Suprapubic skin (tissue), 4 donors: ENCODE measurements around the gene DBN1. TPM values are rescaled to one million over a fixed set of nuclear protein-coding genes. Genes with fewer than 3 reads are reported as not detected.
A peak's percentile ranks its signal among the peaks of the same experiment; 100 is the strongest.

Experiments
- DNase-seq, 2 donors: peaks; one replicate each; pipeline ENCODE4 v3.0.0-alpha.2; 2019; ENCODE audit warnings: low spot score in 2 of 2
- H3K27ac ChIP-seq: fragments of 200-600 bp; sonication (generic); one replicate; pipeline ENCODE4 v1.5.1; 2019
- H3K27me3 ChIP-seq: fragments of 200-600 bp; sonication (generic); one replicate; pipeline ENCODE4 v1.5.1; 2019
- H3K36me3 ChIP-seq: fragments of 200-600 bp; sonication (generic); one replicate; pipeline ENCODE4 v1.5.1; 2019
- H3K4me1 ChIP-seq: fragments of 200-600 bp; sonication (generic); one replicate; pipeline ENCODE4 v1.5.1; 2019
- H3K4me3 ChIP-seq: fragments of 200-600 bp; sonication (generic); one replicate; pipeline ENCODE4 v1.5.1; 2019; ENCODE audit warnings: mild to moderate bottlenecking
- H3K9me3 ChIP-seq: fragments of 200-600 bp; sonication (generic); one replicate; pipeline ENCODE4 v1.5.1; 2019
- CTCF ChIP-seq, 2 donors: fragments of 200-600 bp in 1 of 2; fragments of 450-650 bp in 1 of 2; sonication (generic) in 1 of 2; IDR thresholded peaks; one replicate each; pipeline ENCODE4 v1.5.1; 2016 to 2019; ENCODE audit warnings: antibody characterized with exemption in 2 of 2, mild to moderate bottlenecking in 1 of 2, moderate library complexity in 1 of 2
- EP300 ChIP-seq: sonication (generic); formaldehyde crosslinking; IDR thresholded peaks from one replicate; pipeline ENCODE4 v1.6.1; 2017; ENCODE audit warnings: antibody characterized with exemption
- POLR2A ChIP-seq, 2 donors: fragments of 450-650 bp; IDR thresholded peaks; one replicate each; pipeline ENCODE4 v1.6.1; 2017; ENCODE audit warnings: antibody characterized with exemption in 2 of 2, mild to moderate bottlenecking in 2 of 2, moderate library complexity in 2 of 2
- POLR2AphosphoS5 ChIP-seq, 3 donors: sonication (generic); formaldehyde crosslinking; IDR thresholded peaks; one replicate each; pipeline ENCODE4 v1.6.1; 2017; ENCODE audit warnings: antibody characterized with exemption in 3 of 3
- WGBS: methylation state at CpG from one replicate; pipeline ENCODE4 v1.1.5; 2018; 5-methylcytosine and 5-hydroxymethylcytosine counted together
- total RNA-seq, 4 donors: library from RNA; depleted of rRNA; stranded (reverse); fragments of >200 nt; gene quantifications; one replicate each; pipeline ENCODE4 v1.1.0, GENCODE V29; 2016

The DBN1 gene
- total RNA-seq, 4 donors from 2014 or later: 13.1 to 43.4 (median 25.3) TPM

DNA sequence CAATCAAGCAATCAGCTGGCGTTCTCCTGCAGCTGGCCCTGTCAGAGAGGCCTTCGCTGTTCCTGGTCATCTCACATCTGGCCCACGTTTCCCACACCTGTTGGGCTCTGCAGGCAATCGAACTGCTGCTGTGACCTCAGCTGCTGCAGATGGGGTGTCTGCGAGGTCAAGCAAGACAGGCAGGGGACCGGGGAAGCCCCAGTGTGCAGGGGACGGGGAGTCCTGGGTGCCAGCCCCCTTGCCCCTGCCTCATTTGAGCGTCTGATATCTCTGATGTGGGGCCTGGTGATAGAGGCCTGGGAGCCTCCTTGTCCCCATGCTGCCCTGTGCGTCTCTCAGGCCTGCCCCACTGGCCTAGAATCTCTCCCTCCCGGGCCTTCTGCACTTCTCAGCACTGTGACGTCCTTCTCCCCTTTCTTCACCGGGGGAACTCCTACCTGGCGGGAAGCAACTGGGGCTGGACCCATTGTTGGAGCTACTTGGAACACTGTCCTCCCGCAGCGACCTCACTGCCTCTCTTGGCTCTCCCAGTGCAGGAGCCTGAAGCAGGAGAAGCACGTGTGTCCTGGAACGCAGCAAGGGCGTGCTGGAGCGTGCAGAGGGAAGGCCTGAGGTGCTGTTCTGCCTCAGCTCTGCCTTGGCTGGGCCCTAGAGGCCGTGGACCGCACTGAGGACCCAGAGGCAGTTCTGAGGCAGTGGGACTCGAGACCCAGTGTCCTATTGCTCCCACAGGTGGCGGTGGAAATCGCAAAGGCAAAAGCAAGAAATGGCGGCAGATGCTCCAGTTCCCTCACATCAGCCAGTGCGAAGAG lies 43.1 kb downstream of the DBN1 start:
- Histone ChIP-seq H3K4me3 (no peak overlapping the region), H3K27ac (peak overlapping the region; percentile 16), H3K27me3 (no peaks in the 10 kb centered on the region), H3K4me1 (peaks cover 81% of the 10 kb centered on the region), H3K36me3 (peaks cover 37% of the 10 kb centered on the region), H3K9me3 (no peaks in the 10 kb centered on the region)
- 75% methylated on average over 16 of the region's 26 CpGs for WGBS
- TF ChIP-seq EP300: no peak
- TF ChIP-seq POLR2AphosphoS5 (IDR thresholded peaks at IDR 0.05): no peak
- no peak for TF ChIP-seq POLR2A (IDR thresholded peaks at IDR 0.05)
- no peak for TF ChIP-seq CTCF (IDR thresholded peaks at IDR 0.05)
- DNase-seq: no peak

- TF ChIP-seq POLR2AphosphoS5 (IDR thresholded peaks at IDR 0.05) (no peak), POLR2A (IDR thresholded peaks at IDR 0.05) (no peak), EP300 (no peak)
- WGBS: 65% methylated on average over 2 of the region's 6 CpGs
- peaks cover 83% of the 10 kb centered on the region for H3K4me1 ChIP-seq
- no peaks in the 10 kb centered on the region for H3K27me3 ChIP-seq
- no peak overlapping the region for H3K4me3 ChIP-seq
- H3K9me3 ChIP-seq: no peaks in the 10 kb centered on the region
- H3K27ac ChIP-seq: peak overlapping the region; percentile 16
- H3K36me3 ChIP-seq: peaks cover 28% of the 10 kb centered on the region
- DNase-seq: peak in 1 of 2 donors; percentile 83
These were observed 44.0 kb downstream of the DBN1 start for GRCh38 chr5:177429248-177430040.

- no peak overlapping the region for H3K27ac ChIP-seq
These were observed 44.7 kb downstream of the DBN1 start for GRCh38 chr5:177428574-177429217.

DNA sequence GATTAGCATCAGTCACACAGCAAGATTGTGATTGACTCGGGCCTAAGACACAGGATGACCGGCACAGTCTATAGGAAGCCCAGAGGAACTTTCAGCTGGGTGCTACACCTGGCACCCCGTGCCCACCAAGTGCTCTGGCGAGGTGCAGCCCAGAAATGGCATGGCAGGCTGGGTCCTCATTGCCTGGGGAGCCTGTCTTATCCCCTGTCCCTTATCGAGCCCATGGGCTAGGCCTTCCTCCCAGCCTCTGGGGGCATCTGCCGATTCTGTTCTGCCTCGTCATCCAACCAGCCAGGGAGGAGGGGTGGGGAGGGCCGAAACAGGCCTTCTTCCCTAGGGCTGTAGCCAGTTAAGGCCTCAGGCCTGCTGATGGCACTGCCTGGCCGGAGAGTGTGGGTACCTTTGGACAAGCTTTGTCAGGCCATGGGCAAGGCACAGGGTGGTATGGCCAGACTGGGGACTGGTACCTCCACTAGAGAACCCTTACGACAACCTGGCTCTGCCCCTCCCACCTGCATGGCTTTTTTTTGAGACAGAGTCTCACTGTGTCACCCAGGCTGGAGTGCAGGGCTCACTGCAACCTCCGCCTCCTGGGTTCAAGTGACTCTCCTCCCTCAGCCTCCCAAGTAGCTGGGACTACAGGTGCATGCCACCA lies 45.4 kb downstream of the DBN1 start:
- Histone ChIP-seq H3K4me1 (peaks cover 70% of the 10 kb centered on the region), H3K4me3 (peak overlapping the region; percentile 87)
- DNase-seq: no peak

More at GRCh38 chr5:177428574-177429217, 44.7 kb downstream of the DBN1 start:
- Histone ChIP-seq H3K4me1 (peaks cover 76% of the 10 kb centered on the region), H3K4me3 (peak overlapping the region; percentile 87), H3K36me3 (peaks cover 22% of the 10 kb centered on the region), H3K27me3 (no peaks in the 10 kb centered on the region), H3K9me3 (no peaks in the 10 kb centered on the region)
- 77% methylated on average over 10 of the region's 10 CpGs for WGBS
- no peak for DNase-seq
- TF ChIP-seq EP300 (no peak), POLR2A (IDR thresholded peaks at IDR 0.05) (no peak), POLR2AphosphoS5 (IDR thresholded peaks at IDR 0.05) (no peak), CTCF (IDR thresholded peaks at IDR 0.05) (no peak)

More for the DNA sequence above, 45.4 kb downstream of the DBN1 start:
- WGBS: 60% methylated on average over 10 of the region's 11 CpGs
- Histone ChIP-seq H3K9me3 (no peaks in the 10 kb centered on the region), H3K36me3 (peaks cover 15% of the 10 kb centered on the region), H3K27ac (no peak overlapping the region), H3K27me3 (no peaks in the 10 kb centered on the region)
- TF ChIP-seq POLR2A (IDR thresholded peaks at IDR 0.05): no peak
- TF ChIP-seq POLR2AphosphoS5 (IDR thresholded peaks at IDR 0.05): no peak
- TF ChIP-seq CTCF (IDR thresholded peaks at IDR 0.05): no peak
- no peak for TF ChIP-seq EP300
